ENCODE results near the gene SERPINA6. TPM values are rescaled to one million over a fixed set of nuclear protein-coding genes. Genes with fewer than 3 reads are reported as not detected.
"Not testable (repeated sequence)": the region's sequence is repeated elsewhere in the genome, so short reads cannot be mapped to it uniquely, and the experiment has no call there.

Gene SERPINA6
- total and polyA plus RNA-seq, 12 donors = not detected

GRCh38 chr14:94267352-94267751, 55.8 kb downstream of the SERPINA6 start:
- TF ChIP-seq CTCF (IDR thresholded peaks at IDR 0.05) = no peak
- no peak for ATAC-seq
- Histone ChIP-seq H3K9me3 (peaks cover 0 to 14% (median 3%) of the 10 kb centered on the region in 11 donors), H3K27me3 (peaks cover 0 to 19% (median 4%) of the 10 kb centered on the region in 7 donors), H3K4me1 (no peaks in the 10 kb centered on the region), H3K4me3 (no peak overlapping the region), H3K27ac (no peak overlapping the region), H3K36me3 (no peaks in the 10 kb centered on the region)
- no peak for DNase-seq
- 92 to 100% methylated on average over 1 of the region's 1 CpG for WGBS, 2 donors
- intact Hi-C loops (cut with DNase I) = no loop called here

- H3K27me3 ChIP-seq; DNase-seq; H3K4me1 ChIP-seq; H3K4me3 ChIP-seq; intact Hi-C loops (cut with DNase I); H3K36me3 ChIP-seq; ATAC-seq; H3K27ac ChIP-seq: not testable (repeated sequence)
- H3K9me3 ChIP-seq = peaks cover 0 to 23% (median 4%) of the 10 kb centered on the region in 11 donors
- WGBS, 2 donors = 60 to 71% methylated on average over 3 of the region's 3 CpGs
These were observed 58.9 kb downstream of the SERPINA6 start for GRCh38 chr14:94264195-94264594.

Other genes with a start within 250 kb of the SERPINA6 start
- gene DDX24, start 242.1 kb downstream of the SERPINA6 start, total RNA-seq = 100 to 1,000 TPM; 190 to 269 (median 240) TPM
- gene DDX24, start 242.1 kb downstream of the SERPINA6 start, polyA plus RNA-seq = 100 to 1,000 TPM in 1 of 2 donors, 10 to 100 TPM in 1; 94.1 to 160 TPM
- gene IFI27L1, start 242.0 kb downstream of the SERPINA6 start, total RNA-seq = 10 to 100 TPM in 9 of 10 donors, 1 to 10 TPM in 1; 7.7 to 23.9 (median 16.2) TPM
- 10 to 100 TPM; 28.8 to 47.4 TPM for gene IFI27L1, start 242.0 kb downstream of the SERPINA6 start, polyA plus RNA-seq
- gene IFI27, start 212.6 kb downstream of the SERPINA6 start, total RNA-seq = 100 to 1,000 TPM in 8 of 10 donors, 10 to 100 TPM in 2; 76.5 to 473 (median 148) TPM
- gene IFI27, start 212.6 kb downstream of the SERPINA6 start, polyA plus RNA-seq = 100 to 1,000 TPM; 719 to 721 TPM
- gene IFI27L2, start 193.7 kb downstream of the SERPINA6 start, total RNA-seq = 10 to 100 TPM; 41.5 to 92.9 (median 63.2) TPM
- 100 to 1,000 TPM in 1 of 2 donors, 10 to 100 TPM in 1; 83.3 to 122 TPM for gene IFI27L2, start 193.7 kb downstream of the SERPINA6 start, polyA plus RNA-seq
- gene PPP4R4, start 149.0 kb downstream of the SERPINA6 start, total RNA-seq = under 1 TPM in 5 of 10 donors, not detected in 5; 0.13 to 0.46 (median 0.31) TPM
- gene PPP4R4, start 149.0 kb downstream of the SERPINA6 start, polyA plus RNA-seq = under 1 TPM; 0.22 to 0.94 TPM
- not detected for gene SERPINA10, start 30.1 kb downstream of the SERPINA6 start, total RNA-seq
- not detected for gene SERPINA10, start 30.1 kb downstream of the SERPINA6 start, polyA plus RNA-seq
- gene SERPINA2, start 43.4 kb upstream of the SERPINA6 start, total RNA-seq = not detected
- not detected for gene SERPINA2, start 43.4 kb upstream of the SERPINA6 start, polyA plus RNA-seq
- gene SERPINA1, start 65.3 kb upstream of the SERPINA6 start, total RNA-seq = 10 to 100 TPM in 1 of 10 donors, 1 to 10 TPM in 9; 1.9 to 38.3 (median 3.8) TPM
- gene SERPINA1, start 65.3 kb upstream of the SERPINA6 start, polyA plus RNA-seq = 1 to 10 TPM; 1.1 to 8.7 TPM
- not detected for gene SERPINA11, start 129.5 kb upstream of the SERPINA6 start, total RNA-seq
- gene SERPINA11, start 129.5 kb upstream of the SERPINA6 start, polyA plus RNA-seq = not detected
- not detected for gene SERPINA9, start 152.9 kb upstream of the SERPINA6 start, total RNA-seq
- not detected for gene SERPINA9, start 152.9 kb upstream of the SERPINA6 start, polyA plus RNA-seq
- not detected for gene SERPINA12, start 186.1 kb upstream of the SERPINA6 start, total RNA-seq
- gene SERPINA12, start 186.1 kb upstream of the SERPINA6 start, polyA plus RNA-seq = not detected
- gene SERPINA4, start 238.1 kb upstream of the SERPINA6 start, total RNA-seq = not detected
- gene SERPINA4, start 238.1 kb upstream of the SERPINA6 start, polyA plus RNA-seq = not detected

Measured in heart right ventricle (tissue), 16 donors.